HepG2 (cell line): ENCODE measurements around the gene CAST. TPM values are rescaled to one million over a fixed set of nuclear protein-coding genes. Genes with fewer than 3 reads are reported as not detected.

Experiments used
- CCDC6 ChIP-seq: sonication (generic); formaldehyde crosslinking; IDR thresholded peaks from 2 replicates; pipeline ENCODE4 v1.8.1; 2022; ENCODE audit warnings: mild to moderate bottlenecking, missing genetic modification reagents, moderate library complexity
- HNF4A ChIP-seq: sonication (generic); formaldehyde crosslinking; IDR thresholded peaks from 2 replicates; pipeline ENCODE4 v1.4.0; 2020; ENCODE audit warnings: missing genetic modification reagents
- KDM3A ChIP-seq: IDR thresholded peaks from 2 replicates; pipeline ENCODE4 v1.6.1; 2018; ENCODE audit warnings: low read depth, missing compliant biosample characterization
- NR1H2 ChIP-seq: sonication (generic); formaldehyde crosslinking; IDR thresholded peaks from 2 replicates; pipeline ENCODE4 v1.8.1; 2022; ENCODE audit warnings: low read depth, missing genetic modification reagents, borderline replicate concordance
- ZBTB38 ChIP-seq: sonication (generic); formaldehyde crosslinking; IDR thresholded peaks from 2 replicates; pipeline ENCODE4 v1.5.1; 2020; ENCODE audit warnings: mild to moderate bottlenecking, missing genetic modification reagents
- ZNF850 ChIP-seq: sonication (generic); formaldehyde crosslinking; conservative IDR thresholded peaks from 2 replicates; pipeline ENCODE4 v1.9.0; 2021; ENCODE audit warnings: mild to moderate bottlenecking, missing genetic modification reagents
- polyA plus RNA-seq, 8 experiments: library from polyadenylated mRNA; depleted of rRNA in 3 of 8; stranded (reverse) in 7 of 8; unstranded in 1 of 8; fragments of >200 nt; fragmentation: Illumina TruSeq in 4 of 8; extraction: Trizol in 4 of 8; gene quantifications; 2 replicates each; pipeline versions ENCODE4 v1.2.1 to v1.2.3, GENCODE V29; 2011 to 2016; ENCODE audit warnings: low read depth in 4 of 8, missing spikeins in 1 of 8, mixed read lengths in 1 of 8; ENCODE audit not compliant: insufficient read depth in 1 of 8
- total RNA-seq, 5 experiments: library from RNA; depleted of rRNA; stranded (reverse); fragments of >200 nt; fragmentation: Illumina TruSeq; extraction: Trizol; gene quantifications; 2 replicates each; pipeline ENCODE4 v1.2.3, GENCODE V29; 2016; ENCODE audit warnings: low read depth in 1 of 5
- TF ChIP-seq, protein P1 (sequence below): sonication (generic); formaldehyde crosslinking; IDR thresholded peaks from 2 replicates; pipeline ENCODE4 v1.4.0; 2020; ENCODE audit warnings: mild to moderate bottlenecking, missing genetic modification reagents
- TF ChIP-seq, protein P2 (sequence below): sonication (generic); formaldehyde crosslinking; IDR thresholded peaks from 2 replicates; pipeline ENCODE4 v1.5.1; 2020; ENCODE audit warnings: mild to moderate bottlenecking, missing genetic modification reagents, borderline replicate concordance
- TF ChIP-seq, protein P3 (sequence below): sonication (generic); formaldehyde crosslinking; IDR thresholded peaks from 2 replicates; pipeline ENCODE4 v1.4.0; 2020; ENCODE audit warnings: missing genetic modification reagents, borderline replicate concordance
- TF ChIP-seq, protein P4 (sequence below): sonication (generic); formaldehyde crosslinking; conservative IDR thresholded peaks from 2 replicates; pipeline ENCODE4 v1.4.0; 2020; ENCODE audit warnings: missing genetic modification reagents

The CAST gene
- total and polyA plus RNA-seq, 2 of the 13 experiments (the other 11 are each of a cell fraction or from before 2014, with no cell fraction given): 42.1 to 67.6 TPM

DNA sequence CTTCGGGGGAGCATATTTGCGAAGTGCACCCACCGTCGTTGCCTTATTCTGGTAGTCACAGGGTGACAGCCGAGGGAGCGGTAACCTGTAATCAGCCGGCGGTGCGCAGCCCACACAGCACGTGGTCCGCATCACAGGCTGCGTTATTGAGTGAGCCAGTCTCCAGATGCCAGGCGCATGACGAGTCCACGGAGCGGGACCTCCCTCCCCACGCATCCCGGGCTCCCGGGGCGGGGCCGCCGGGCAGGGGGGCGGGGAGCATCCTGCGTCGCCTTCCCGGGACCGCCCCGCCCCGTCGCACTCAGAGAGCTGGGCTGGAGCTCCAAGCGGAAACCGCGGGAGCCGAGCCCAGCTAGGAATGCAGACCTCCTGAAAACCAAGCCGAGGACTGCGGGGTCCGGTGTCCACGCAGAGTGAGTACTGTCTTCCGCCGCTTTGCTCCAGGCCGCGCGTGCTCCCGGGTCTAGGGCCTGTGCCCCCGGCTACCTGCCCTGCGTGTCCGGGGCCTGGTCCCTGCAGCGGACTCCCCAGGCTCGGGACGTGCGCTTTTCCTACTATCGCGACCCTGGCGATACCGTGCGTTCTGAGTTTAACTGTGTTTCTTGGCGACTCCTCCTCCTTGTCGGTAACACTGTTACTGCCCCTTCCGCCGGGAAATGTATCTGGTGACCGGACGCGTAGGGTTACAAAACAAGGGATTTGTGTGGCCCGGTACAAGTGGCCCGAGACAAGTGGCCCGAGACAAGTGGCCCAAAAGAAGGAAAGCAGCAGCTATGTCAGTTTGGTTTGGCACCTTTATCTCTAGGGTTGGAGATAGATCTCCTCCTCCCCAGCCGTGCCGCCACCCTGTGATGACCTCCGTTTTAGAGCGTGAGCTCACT lies 40.6 kb downstream of the CAST start (continued):
- TF ChIP-seq, protein P1, sequence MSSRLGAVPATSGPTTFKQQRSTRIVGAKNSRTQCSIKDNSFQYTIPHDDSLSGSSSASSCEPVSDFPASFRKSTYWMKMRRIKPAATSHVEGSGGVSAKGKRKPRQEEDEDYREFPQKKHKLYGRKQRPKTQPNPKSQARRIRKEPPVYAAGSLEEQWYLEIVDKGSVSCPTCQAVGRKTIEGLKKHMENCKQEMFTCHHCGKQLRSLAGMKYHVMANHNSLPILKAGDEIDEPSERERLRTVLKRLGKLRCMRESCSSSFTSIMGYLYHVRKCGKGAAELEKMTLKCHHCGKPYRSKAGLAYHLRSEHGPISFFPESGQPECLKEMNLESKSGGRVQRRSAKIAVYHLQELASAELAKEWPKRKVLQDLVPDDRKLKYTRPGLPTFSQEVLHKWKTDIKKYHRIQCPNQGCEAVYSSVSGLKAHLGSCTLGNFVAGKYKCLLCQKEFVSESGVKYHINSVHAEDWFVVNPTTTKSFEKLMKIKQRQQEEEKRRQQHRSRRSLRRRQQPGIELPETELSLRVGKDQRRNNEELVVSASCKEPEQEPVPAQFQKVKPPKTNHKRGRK (CRISPR knock-in tag): no peak
- TF ChIP-seq ZBTB38 (CRISPR knock-in tag) (no peak), CCDC6 (CRISPR knock-in tag) (peak; percentile 56; the same call in 1 of the 2 replicates), KDM3A (peak; percentile 30; the same call in 1 of the 2 replicates), ZNF850 (no peak), HNF4A (CRISPR knock-in tag) (no peak), NR1H2 (CRISPR knock-in tag) (no peak)
- TF ChIP-seq, protein P2, sequence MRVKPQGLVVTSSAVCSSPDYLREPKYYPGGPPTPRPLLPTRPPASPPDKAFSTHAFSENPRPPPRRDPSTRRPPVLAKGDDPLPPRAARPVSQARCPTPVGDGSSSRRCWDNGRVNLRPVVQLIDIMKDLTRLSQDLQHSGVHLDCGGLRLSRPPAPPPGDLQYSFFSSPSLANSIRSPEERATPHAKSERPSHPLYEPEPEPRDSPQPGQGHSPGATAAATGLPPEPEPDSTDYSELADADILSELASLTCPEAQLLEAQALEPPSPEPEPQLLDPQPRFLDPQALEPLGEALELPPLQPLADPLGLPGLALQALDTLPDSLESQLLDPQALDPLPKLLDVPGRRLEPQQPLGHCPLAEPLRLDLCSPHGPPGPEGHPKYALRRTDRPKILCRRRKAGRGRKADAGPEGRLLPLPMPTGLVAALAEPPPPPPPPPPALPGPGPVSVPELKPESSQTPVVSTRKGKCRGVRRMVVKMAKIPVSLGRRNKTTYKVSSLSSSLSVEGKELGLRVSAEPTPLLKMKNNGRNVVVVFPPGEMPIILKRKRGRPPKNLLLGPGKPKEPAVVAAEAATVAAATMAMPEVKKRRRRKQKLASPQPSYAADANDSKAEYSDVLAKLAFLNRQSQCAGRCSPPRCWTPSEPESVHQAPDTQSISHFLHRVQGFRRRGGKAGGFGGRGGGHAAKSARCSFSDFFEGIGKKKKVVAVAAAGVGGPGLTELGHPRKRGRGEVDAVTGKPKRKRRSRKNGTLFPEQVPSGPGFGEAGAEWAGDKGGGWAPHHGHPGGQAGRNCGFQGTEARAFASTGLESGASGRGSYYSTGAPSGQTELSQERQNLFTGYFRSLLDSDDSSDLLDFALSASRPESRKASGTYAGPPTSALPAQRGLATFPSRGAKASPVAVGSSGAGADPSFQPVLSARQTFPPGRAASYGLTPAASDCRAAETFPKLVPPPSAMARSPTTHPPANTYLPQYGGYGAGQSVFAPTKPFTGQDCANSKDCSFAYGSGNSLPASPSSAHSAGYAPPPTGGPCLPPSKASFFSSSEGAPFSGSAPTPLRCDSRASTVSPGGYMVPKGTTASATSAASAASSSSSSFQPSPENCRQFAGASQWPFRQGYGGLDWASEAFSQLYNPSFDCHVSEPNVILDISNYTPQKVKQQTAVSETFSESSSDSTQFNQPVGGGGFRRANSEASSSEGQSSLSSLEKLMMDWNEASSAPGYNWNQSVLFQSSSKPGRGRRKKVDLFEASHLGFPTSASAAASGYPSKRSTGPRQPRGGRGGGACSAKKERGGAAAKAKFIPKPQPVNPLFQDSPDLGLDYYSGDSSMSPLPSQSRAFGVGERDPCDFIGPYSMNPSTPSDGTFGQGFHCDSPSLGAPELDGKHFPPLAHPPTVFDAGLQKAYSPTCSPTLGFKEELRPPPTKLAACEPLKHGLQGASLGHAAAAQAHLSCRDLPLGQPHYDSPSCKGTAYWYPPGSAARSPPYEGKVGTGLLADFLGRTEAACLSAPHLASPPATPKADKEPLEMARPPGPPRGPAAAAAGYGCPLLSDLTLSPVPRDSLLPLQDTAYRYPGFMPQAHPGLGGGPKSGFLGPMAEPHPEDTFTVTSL (CRISPR knock-in tag): peak; percentile 71
- TF ChIP-seq, protein P3, sequence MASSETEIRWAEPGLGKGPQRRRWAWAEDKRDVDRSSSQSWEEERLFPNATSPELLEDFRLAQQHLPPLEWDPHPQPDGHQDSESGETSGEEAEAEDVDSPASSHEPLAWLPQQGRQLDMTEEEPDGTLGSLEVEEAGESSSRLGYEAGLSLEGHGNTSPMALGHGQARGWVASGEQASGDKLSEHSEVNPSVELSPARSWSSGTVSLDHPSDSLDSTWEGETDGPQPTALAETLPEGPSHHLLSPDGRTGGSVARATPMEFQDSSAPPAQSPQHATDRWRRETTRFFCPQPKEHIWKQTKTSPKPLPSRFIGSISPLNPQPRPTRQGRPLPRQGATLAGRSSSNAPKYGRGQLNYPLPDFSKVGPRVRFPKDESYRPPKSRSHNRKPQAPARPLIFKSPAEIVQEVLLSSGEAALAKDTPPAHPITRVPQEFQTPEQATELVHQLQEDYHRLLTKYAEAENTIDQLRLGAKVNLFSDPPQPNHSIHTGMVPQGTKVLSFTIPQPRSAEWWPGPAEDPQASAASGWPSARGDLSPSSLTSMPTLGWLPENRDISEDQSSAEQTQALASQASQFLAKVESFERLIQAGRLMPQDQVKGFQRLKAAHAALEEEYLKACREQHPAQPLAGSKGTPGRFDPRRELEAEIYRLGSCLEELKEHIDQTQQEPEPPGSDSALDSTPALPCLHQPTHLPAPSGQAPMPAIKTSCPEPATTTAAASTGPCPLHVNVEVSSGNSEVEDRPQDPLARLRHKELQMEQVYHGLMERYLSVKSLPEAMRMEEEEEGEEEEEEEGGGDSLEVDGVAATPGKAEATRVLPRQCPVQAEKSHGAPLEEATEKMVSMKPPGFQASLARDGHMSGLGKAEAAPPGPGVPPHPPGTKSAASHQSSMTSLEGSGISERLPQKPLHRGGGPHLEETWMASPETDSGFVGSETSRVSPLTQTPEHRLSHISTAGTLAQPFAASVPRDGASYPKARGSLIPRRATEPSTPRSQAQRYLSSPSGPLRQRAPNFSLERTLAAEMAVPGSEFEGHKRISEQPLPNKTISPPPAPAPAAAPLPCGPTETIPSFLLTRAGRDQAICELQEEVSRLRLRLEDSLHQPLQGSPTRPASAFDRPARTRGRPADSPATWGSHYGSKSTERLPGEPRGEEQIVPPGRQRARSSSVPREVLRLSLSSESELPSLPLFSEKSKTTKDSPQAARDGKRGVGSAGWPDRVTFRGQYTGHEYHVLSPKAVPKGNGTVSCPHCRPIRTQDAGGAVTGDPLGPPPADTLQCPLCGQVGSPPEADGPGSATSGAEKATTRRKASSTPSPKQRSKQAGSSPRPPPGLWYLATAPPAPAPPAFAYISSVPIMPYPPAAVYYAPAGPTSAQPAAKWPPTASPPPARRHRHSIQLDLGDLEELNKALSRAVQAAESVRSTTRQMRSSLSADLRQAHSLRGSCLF (CRISPR knock-in tag): no peak
- TF ChIP-seq, protein P4, sequence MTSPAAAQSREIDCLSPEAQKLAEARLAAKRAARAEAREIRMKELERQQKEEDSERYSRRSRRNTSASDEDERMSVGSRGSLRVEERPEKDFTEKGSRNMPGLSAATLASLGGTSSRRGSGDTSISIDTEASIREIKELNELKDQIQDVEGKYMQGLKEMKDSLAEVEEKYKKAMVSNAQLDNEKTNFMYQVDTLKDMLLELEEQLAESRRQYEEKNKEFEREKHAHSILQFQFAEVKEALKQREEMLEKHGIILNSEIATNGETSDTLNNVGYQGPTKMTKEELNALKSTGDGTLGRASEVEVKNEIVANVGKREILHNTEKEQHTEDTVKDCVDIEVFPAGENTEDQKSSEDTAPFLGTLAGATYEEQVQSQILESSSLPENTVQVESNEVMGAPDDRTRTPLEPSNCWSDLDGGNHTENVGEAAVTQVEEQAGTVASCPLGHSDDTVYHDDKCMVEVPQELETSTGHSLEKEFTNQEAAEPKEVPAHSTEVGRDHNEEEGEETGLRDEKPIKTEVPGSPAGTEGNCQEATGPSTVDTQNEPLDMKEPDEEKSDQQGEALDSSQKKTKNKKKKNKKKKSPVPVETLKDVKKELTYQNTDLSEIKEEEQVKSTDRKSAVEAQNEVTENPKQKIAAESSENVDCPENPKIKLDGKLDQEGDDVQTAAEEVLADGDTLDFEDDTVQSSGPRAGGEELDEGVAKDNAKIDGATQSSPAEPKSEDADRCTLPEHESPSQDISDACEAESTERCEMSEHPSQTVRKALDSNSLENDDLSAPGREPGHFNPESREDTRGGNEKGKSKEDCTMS: no peak
